Activated CD4-positive, alpha-beta memory T cell treated with anti-CD3 and anti-CD28 coated beads, Interleukin-2, amount 10 ng/mL, durations not matched to agents 7 days and 5 days (primary cell): Measurements from ENCODE around the gene EML4. TPM values are rescaled to one million over a fixed set of nuclear protein-coding genes. Genes with fewer than 3 reads are reported as not detected.
"Not testable (repeated sequence)": the region's sequence is repeated elsewhere in the genome, so short reads cannot be mapped to it uniquely, and the experiment has no call there.

Experiments used
- CTCF ChIA-PET: fragments of 350-600 bp; sonication (Branson Sonifier 250); formaldehyde crosslinking; loops from one replicate; lab custom pipeline; 2021; ENCODE audit warnings: antibody characterized with exemption, inconsistent platforms; lab: Charles Lee
- POLR2A ChIA-PET: fragments of 350-600 bp; sonication (Branson Sonifier 250); formaldehyde crosslinking; loops from one replicate; lab custom pipeline; 2021; ENCODE audit warnings: antibody characterized with exemption; lab: Charles Lee
- DNase-seq: peaks from one replicate; pipeline ENCODE4 v3.0.0-alpha.2; 2020
- H3K27ac Mint-ChIP-seq: one replicate; pipeline ENCODE4 v1.8.0; 2021; ENCODE audit warnings: mild to moderate bottlenecking, mixed read lengths
- H3K27me3 Mint-ChIP-seq: one replicate; pipeline ENCODE4 v1.8.0; 2021; ENCODE audit warnings: mixed read lengths
- H3K36me3 Mint-ChIP-seq: one replicate; pipeline ENCODE4 v1.8.0; 2021; ENCODE audit warnings: low read depth, mixed read lengths
- H3K4me1 Mint-ChIP-seq: one replicate; pipeline ENCODE4 v1.8.0; 2021; ENCODE audit warnings: mixed read lengths
- H3K4me3 Mint-ChIP-seq: one replicate; pipeline ENCODE4 v1.8.0; 2021; ENCODE audit warnings: mild to moderate bottlenecking, mixed read lengths
- H3K9me3 Mint-ChIP-seq: one replicate; pipeline ENCODE4 v1.8.0; 2021; ENCODE audit warnings: mixed read lengths
- total RNA-seq, 2 experiments: library from RNA; stranded (reverse); gene quantifications; one replicate each; pipeline ENCODE4 v1.2.3, GENCODE V29; 2021

EML4 gene
- total RNA-seq, 2 experiments from 2014 or later = 130 to 133 TPM

- ChIA-PET CTCF (interaction anchor here (1.3 kb wide), 1 partner anchor 161 kb away, joined by 5 read pairs; no protein-coding TSS in a partner anchor), POLR2A (interaction anchor here (0.6 kb wide), 1 partner anchor 40 kb away, joined by 3 read pairs; no protein-coding TSS in a partner anchor)
- H3K9me3 Mint-ChIP-seq = no peaks in the 10 kb centered on the region
- H3K4me3 Mint-ChIP-seq = no peak overlapping the region
- H3K27me3 Mint-ChIP-seq = no peaks in the 10 kb centered on the region
- H3K36me3 Mint-ChIP-seq = peaks cover 65% of the 10 kb centered on the region
- H3K27ac Mint-ChIP-seq = peak overlapping the region; percentile 28
- H3K4me1 Mint-ChIP-seq = peaks cover 29% of the 10 kb centered on the region
- no peak for DNase-seq
Measured at GRCh38 chr2:42256505-42256904, 87.4 kb downstream of the EML4 start.

GRCh38 chr2:42261518-42262195 lies 92.5 kb downstream of the EML4 start:
- Mint-ChIP-seq H3K9me3 (no peaks in the 10 kb centered on the region), H3K4me1 (peaks cover 15% of the 10 kb centered on the region), H3K36me3 (peaks cover 49% of the 10 kb centered on the region), H3K27me3 (no peaks in the 10 kb centered on the region), H3K27ac (no peak overlapping the region), H3K4me3 (no peak overlapping the region)
- POLR2A ChIA-PET = no interaction called here
- no peak for DNase-seq
- CTCF ChIA-PET = interaction anchor here (0.6 kb wide), 2 partner anchors 19 to 390 kb away, joined by 3 to 4 read pairs; no protein-coding TSS in a partner anchor

- no peaks in the 10 kb centered on the region for H3K27me3 Mint-ChIP-seq
- H3K4me1 Mint-ChIP-seq = peaks cover 19% of the 10 kb centered on the region
- H3K9me3 Mint-ChIP-seq = no peaks in the 10 kb centered on the region
- DNase-seq = no peak
- H3K36me3 Mint-ChIP-seq = peaks cover 30% of the 10 kb centered on the region
- ChIA-PET POLR2A (no interaction called here), CTCF (no interaction called here)
- no peak overlapping the region for H3K4me3 Mint-ChIP-seq
- H3K27ac Mint-ChIP-seq = no peak overlapping the region
Measured at GRCh38 chr2:42266236-42266635, 97.1 kb downstream of the EML4 start.

GRCh38 chr2:42267530-42267929 lies 98.4 kb downstream of the EML4 start:
- peaks cover 22% of the 10 kb centered on the region for H3K36me3 Mint-ChIP-seq
- H3K9me3 Mint-ChIP-seq = no peaks in the 10 kb centered on the region
- ChIA-PET CTCF (interaction anchor here (1.0 kb wide), 1 partner anchor 61 kb away, joined by 4 read pairs; no protein-coding TSS in a partner anchor), POLR2A (interaction anchor here (1.1 kb wide), 1 partner anchor 30 kb away, joined by 4 read pairs; no protein-coding TSS in a partner anchor)
- H3K27ac Mint-ChIP-seq = no peak overlapping the region
- no peak overlapping the region for H3K4me3 Mint-ChIP-seq
- peaks cover 19% of the 10 kb centered on the region for H3K4me1 Mint-ChIP-seq
- no peak for DNase-seq
- H3K27me3 Mint-ChIP-seq = no peaks in the 10 kb centered on the region

- DNase-seq = no peak
- ChIA-PET CTCF (no interaction called here), POLR2A (no interaction called here)
- no peaks in the 10 kb centered on the region for H3K27me3 Mint-ChIP-seq
- peaks cover 21% of the 10 kb centered on the region for H3K36me3 Mint-ChIP-seq
- H3K27ac Mint-ChIP-seq = no peak overlapping the region
- H3K9me3 Mint-ChIP-seq = no peaks in the 10 kb centered on the region
- H3K4me1 Mint-ChIP-seq = peaks cover 19% of the 10 kb centered on the region
- no peak overlapping the region for H3K4me3 Mint-ChIP-seq
Measured at GRCh38 chr2:42268528-42269151, 99.5 kb downstream of the EML4 start.

GRCh38 chr2:42270757-42271156 lies 101.6 kb downstream of the EML4 start:
- H3K4me3 Mint-ChIP-seq = no peak overlapping the region
- ChIA-PET CTCF (no interaction called here), POLR2A (no interaction called here)
- H3K4me1 Mint-ChIP-seq = peaks cover 14% of the 10 kb centered on the region
- H3K27ac Mint-ChIP-seq = no peak overlapping the region
- no peaks in the 10 kb centered on the region for H3K27me3 Mint-ChIP-seq
- no peak for DNase-seq
- no peaks in the 10 kb centered on the region for H3K9me3 Mint-ChIP-seq
- peaks cover 15% of the 10 kb centered on the region for H3K36me3 Mint-ChIP-seq

GRCh38 chr2:42271246-42271645 lies 102.1 kb downstream of the EML4 start:
- DNase-seq, CTCF ChIA-PET, POLR2A ChIA-PET, H3K27me3 Mint-ChIP-seq, H3K4me3 Mint-ChIP-seq, H3K27ac Mint-ChIP-seq, H3K9me3 Mint-ChIP-seq: not testable (repeated sequence)
- H3K36me3 Mint-ChIP-seq = peaks cover 16% of the 10 kb centered on the region
- H3K4me1 Mint-ChIP-seq = peaks cover 14% of the 10 kb centered on the region

- Mint-ChIP-seq H3K36me3 (peaks cover 31% of the 10 kb centered on the region), H3K27me3 (no peaks in the 10 kb centered on the region), H3K27ac (no peak overlapping the region), H3K4me1 (no peaks in the 10 kb centered on the region), H3K4me3 (no peak overlapping the region), H3K9me3 (no peaks in the 10 kb centered on the region)
- CTCF ChIA-PET = interaction anchor here (0.9 kb wide), 1 partner anchor 68 kb away, joined by 3 read pairs; no protein-coding TSS in a partner anchor
- POLR2A ChIA-PET = no interaction called here
- DNase-seq = no peak
Measured at GRCh38 chr2:42274863-42275262, 105.7 kb downstream of the EML4 start.

- H3K9me3 Mint-ChIP-seq = no peaks in the 10 kb centered on the region
- CTCF ChIA-PET = no interaction called here
Measured at GRCh38 chr2:42281416-42282081, 112.4 kb downstream of the EML4 start.

GRCh38 chr2:42284019-42284418 lies 114.9 kb downstream of the EML4 start:
- Mint-ChIP-seq H3K36me3 (peaks cover 55% of the 10 kb centered on the region), H3K4me1 (peaks cover 26% of the 10 kb centered on the region), H3K4me3 (no peak overlapping the region), H3K27ac (no peak overlapping the region), H3K9me3 (no peaks in the 10 kb centered on the region), H3K27me3 (no peaks in the 10 kb centered on the region)
- ChIA-PET CTCF (no interaction called here), POLR2A (interaction anchor here (1.6 kb wide), 1 partner anchor 12 kb away, joined by 5 read pairs; no protein-coding TSS in a partner anchor)
- no peak for DNase-seq

More at GRCh38 chr2:42281416-42282081, 112.4 kb downstream of the EML4 start:
- H3K27me3 Mint-ChIP-seq = no peaks in the 10 kb centered on the region
- POLR2A ChIA-PET = no interaction called here
- peaks cover 57% of the 10 kb centered on the region for H3K36me3 Mint-ChIP-seq
- DNase-seq = no peak
- H3K27ac Mint-ChIP-seq = no peak overlapping the region
- H3K4me1 Mint-ChIP-seq = peaks cover 6% of the 10 kb centered on the region
- H3K4me3 Mint-ChIP-seq = no peak overlapping the region

- Mint-ChIP-seq H3K4me3 (no peak overlapping the region), H3K27ac (no peak overlapping the region), H3K4me1 (peaks cover 35% of the 10 kb centered on the region), H3K36me3 (peaks cover 56% of the 10 kb centered on the region), H3K9me3 (no peaks in the 10 kb centered on the region), H3K27me3 (no peaks in the 10 kb centered on the region)
- ChIA-PET CTCF (no interaction called here), POLR2A (interaction anchor here (1.0 kb wide), 1 partner anchor 9 kb away, joined by 3 read pairs; no protein-coding TSS in a partner anchor)
- DNase-seq = no peak
Measured at GRCh38 chr2:42286268-42286946, 117.3 kb downstream of the EML4 start.

- Mint-ChIP-seq H3K27ac (no peak overlapping the region), H3K4me1 (peaks cover 50% of the 10 kb centered on the region), H3K27me3 (no peaks in the 10 kb centered on the region), H3K36me3 (peaks cover 59% of the 10 kb centered on the region), H3K9me3 (no peaks in the 10 kb centered on the region), H3K4me3 (no peak overlapping the region)
- DNase-seq = no peak
- ChIA-PET POLR2A (no interaction called here), CTCF (no interaction called here)
Measured at GRCh38 chr2:42288811-42289210, 119.7 kb downstream of the EML4 start.
